ENCODE results near the gene ZNF320. TPM values are rescaled to one million over a fixed set of nuclear protein-coding genes. Genes with fewer than 3 reads are reported as not detected.
A peak's percentile ranks its signal among the peaks of the same experiment; 100 is the strongest.
"Not testable (repeated sequence)": the region's sequence is repeated elsewhere in the genome, so short reads cannot be mapped to it uniquely, and the experiment has no call there.

ZNF320 gene
- 10 to 100 TPM in 2 of 3 donors, 1 to 10 TPM in 1; 9.7 to 31.9 (median 16.8) TPM for total RNA-seq
- long read RNA-seq, donor 1, partial matches to known transcripts: 1 of 8 reads
- long read RNA-seq, donor 1, other reads (novel, unspliced or antisense): 7 of 8 reads
- long read RNA-seq, donor 2, partial matches to known transcripts: 0 of 2 reads
- long read RNA-seq, donor 2, other reads (novel, unspliced or antisense): 2 of 2 reads

- ATAC-seq (peak; percentile 99), DNase-seq (peak; percentile 97 to 99 (median 97))
- Histone ChIP-seq H3K4me3 (peak within 1 kb of the TSS; percentile 74), H3K4me1 (ENCODE audit: low read depth) (peaks cover 6% of the 10 kb centered on the region), H3K9me3 (no peaks in the 10 kb centered on the region), H3K36me3 (ENCODE audit: low read depth) (no peaks in the 10 kb centered on the region)
- TF ChIP-seq CTCF (IDR thresholded peaks at IDR 0.05): no peak
- intact Hi-C loops (cut with DNase I, micrococcal nuclease): no loop called here
Measured at GRCh38 chr19:52897138-52897935, at the start of gene ZNF320. TSS of gene ZNF320 (minus strand) at chr19:52897635. CDS start at chr19:52890255, 7,380 bp downstream.

- no peak for TF ChIP-seq CTCF (IDR thresholded peaks at IDR 0.05)
- DNase-seq (peak in 2 of 3 donors; percentile 63 to 94), ATAC-seq (no peak)
- H3K4me1 ChIP-seq (ENCODE audit: low read depth): peaks cover under 1% of the 10 kb centered on the region
- no peak overlapping the region for H3K4me3 ChIP-seq
- H3K36me3 ChIP-seq (ENCODE audit: low read depth): peaks cover 10% of the 10 kb centered on the region
- H3K9me3 ChIP-seq: peaks cover 67% of the 10 kb centered on the region
- intact Hi-C loops (cut with DNase I, micrococcal nuclease): no loop called here
Measured at GRCh38 chr19:52946322-52947310, 49.2 kb upstream of the ZNF320 start.

GRCh38 chr19:52945652-52946321 lies 48.4 kb upstream of the ZNF320 start:
- Histone ChIP-seq H3K36me3 (ENCODE audit: low read depth) (peaks cover 1% of the 10 kb centered on the region), H3K4me3 (no peak overlapping the region), H3K4me1 (ENCODE audit: low read depth) (peaks cover 3% of the 10 kb centered on the region), H3K9me3 (peaks cover 59% of the 10 kb centered on the region)
- ATAC-seq: no peak
- TF ChIP-seq CTCF (IDR thresholded peaks at IDR 0.05): no peak
- no peak for DNase-seq
- intact Hi-C loops (cut with DNase I, micrococcal nuclease): no loop called here

DNA sequence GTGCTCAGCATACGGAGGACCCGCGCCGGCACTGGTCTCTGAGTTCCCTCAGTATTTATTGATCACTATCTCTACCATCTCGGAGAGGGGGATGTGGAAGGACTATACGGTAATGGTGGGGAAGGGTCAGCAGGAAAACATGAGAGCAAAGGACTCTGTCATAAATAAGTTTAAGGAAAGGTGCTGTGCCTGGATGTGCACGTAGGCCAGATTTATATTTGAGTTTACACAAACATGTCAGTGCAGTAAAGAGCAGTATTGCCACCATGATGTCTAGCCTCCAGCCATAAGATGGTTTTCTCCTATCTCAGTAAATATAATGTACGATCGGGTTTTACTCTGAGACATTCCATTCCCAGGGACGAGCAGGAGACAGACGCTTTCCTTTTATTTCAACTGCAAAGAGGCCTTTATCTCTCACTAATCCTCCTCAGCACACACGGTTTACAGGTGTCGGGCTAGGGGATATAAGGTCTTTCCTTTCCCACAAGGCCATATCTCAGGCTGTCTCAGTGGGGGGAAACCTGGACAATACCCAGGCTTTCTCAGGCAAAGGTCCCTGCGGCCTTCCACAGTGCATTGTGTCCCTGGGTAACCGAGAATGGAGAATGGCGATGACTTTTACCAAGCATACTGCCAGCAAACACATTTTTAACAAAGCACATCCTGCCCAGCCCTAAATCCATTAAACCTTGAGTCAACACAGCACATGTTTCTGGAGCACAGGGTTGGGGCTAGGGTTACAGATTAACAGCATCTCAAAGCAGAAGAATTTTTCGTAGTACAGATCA lies 47.5 kb upstream of the ZNF320 start:
- intact Hi-C loops (cut with DNase I, micrococcal nuclease); ATAC-seq; H3K36me3 ChIP-seq (ENCODE audit: low read depth); H3K4me1 ChIP-seq (ENCODE audit: low read depth); H3K4me3 ChIP-seq: not testable (repeated sequence)
- peaks cover 50% of the 10 kb centered on the region for H3K9me3 ChIP-seq
- DNase-seq: peak in 1 of 3 donors; percentile 71

- no peak for TF ChIP-seq CTCF (IDR thresholded peaks at IDR 0.05)
- intact Hi-C loops (cut with DNase I, micrococcal nuclease): no loop called here
- DNase-seq: no peak
- H3K4me1 ChIP-seq (ENCODE audit: low read depth): peaks cover 3% of the 10 kb centered on the region
- ATAC-seq: no peak
- H3K36me3 ChIP-seq (ENCODE audit: low read depth): no peaks in the 10 kb centered on the region
- no peak overlapping the region for H3K4me3 ChIP-seq
- H3K9me3 ChIP-seq: peaks cover 41% of the 10 kb centered on the region
Measured at GRCh38 chr19:52943884-52944643, 46.6 kb upstream of the ZNF320 start.
